Measurements from ENCODE around the gene ABHD11.
"Not testable (repeated sequence)": the region's sequence is repeated elsewhere in the genome, so short reads cannot be mapped to it uniquely, and the experiment has no call there.

Gene ABHD11

GRCh38 chr7:73718905-73719805 is 19.4 kb downstream of the ABHD11 start, which contains the start of gene STX1A:
Gene STX1A (minus strand): TSS chr7:73719669. CDS start chr7:73719631, 38 bp downstream.
- no peak for DNase-seq

DNA sequence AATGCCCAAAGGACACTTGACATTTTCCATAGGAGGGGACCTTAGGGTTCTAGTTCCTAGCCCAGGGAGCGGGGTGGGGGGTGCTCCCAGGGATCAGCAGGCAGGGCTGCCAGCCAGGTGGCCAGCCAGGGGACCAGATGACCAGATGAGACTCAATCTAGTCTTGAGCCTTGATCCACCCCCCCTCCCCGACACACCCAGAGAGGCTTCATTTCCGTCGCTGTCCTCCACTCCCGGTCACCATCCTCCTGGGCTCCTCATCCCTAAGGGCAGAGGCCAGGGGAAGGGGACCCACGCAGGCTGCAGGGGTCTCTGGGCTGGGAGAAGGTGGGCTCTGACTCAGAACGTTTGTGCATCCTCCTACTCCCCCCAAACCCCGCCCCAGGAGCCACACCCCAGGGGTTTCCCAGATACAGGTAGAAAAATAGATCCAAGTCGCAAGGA is 20.1 kb downstream of the ABHD11 start:
- no peak for DNase-seq

GRCh38 chr7:73717991-73718405 is 20.6 kb downstream of the ABHD11 start:
- no peak for DNase-seq

- no peak for DNase-seq
Observed at GRCh38 chr7:73717025-73717807, 21.4 kb downstream of the ABHD11 start.

GRCh38 chr7:73716318-73716890 is 22.2 kb downstream of the ABHD11 start:
- no peak for DNase-seq

- DNase-seq: no peak
Observed at GRCh38 chr7:73715648-73716317, 22.8 kb downstream of the ABHD11 start.

- DNase-seq: not testable (repeated sequence)
Observed at GRCh38 chr7:73713319-73713718, 25.3 kb downstream of the ABHD11 start.

GRCh38 chr7:73712773-73713172 is 25.8 kb downstream of the ABHD11 start:
- DNase-seq: no peak

- no peak for DNase-seq
Observed at GRCh38 chr7:73708961-73709549, 29.5 kb downstream of the ABHD11 start.

GRCh38 chr7:73707045-73707631 is 31.5 kb downstream of the ABHD11 start:
- peak; percentile 69 for DNase-seq

DNA sequence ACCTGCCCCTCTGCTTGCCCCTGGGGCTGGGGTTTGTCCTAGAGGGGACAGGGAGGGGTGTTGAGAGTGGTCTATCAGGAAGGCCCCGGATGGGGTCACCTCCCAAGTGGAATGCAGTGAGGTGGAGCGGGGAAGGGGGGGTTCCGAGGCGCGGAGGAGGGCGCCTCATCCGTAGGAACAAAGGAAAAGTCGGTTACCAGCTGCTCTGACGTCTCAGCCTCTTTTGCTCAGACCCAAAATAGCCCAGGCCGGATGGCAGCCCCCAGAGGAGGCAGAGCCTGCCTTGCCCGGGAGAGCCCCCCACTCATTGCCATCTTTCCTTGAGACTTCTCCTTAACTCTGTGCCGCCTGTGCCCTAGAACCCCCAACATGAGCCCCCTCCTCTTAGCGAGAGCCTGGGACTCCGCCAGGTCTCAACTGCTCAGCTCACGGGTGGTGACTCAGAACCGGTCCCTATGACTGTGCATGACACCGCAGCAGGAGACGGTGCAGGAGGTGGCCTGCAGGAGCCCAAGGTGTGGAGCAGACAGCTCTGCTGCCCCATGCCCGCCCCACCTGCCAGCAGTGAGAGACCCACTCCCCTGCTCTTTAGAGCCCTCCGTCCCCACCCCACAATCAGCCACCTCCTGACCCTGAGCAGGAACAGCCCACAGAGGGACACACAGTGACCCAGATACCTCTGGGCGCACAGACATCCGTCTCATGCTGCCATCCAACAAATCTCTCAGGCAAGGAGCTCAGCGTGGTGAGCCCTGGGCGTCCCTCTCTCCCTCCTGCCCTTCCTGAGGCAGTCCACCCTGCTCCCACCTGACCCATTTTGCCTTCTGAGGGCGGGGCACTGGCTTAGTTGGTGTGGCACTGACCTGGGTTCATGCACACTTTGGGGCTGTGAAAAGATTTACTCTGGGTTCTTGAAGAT is 32.2 kb downstream of the ABHD11 start:
- DNase-seq: no peak

- DNase-seq: no peak
Observed at GRCh38 chr7:73705551-73705920, 33.1 kb downstream of the ABHD11 start.

DNA sequence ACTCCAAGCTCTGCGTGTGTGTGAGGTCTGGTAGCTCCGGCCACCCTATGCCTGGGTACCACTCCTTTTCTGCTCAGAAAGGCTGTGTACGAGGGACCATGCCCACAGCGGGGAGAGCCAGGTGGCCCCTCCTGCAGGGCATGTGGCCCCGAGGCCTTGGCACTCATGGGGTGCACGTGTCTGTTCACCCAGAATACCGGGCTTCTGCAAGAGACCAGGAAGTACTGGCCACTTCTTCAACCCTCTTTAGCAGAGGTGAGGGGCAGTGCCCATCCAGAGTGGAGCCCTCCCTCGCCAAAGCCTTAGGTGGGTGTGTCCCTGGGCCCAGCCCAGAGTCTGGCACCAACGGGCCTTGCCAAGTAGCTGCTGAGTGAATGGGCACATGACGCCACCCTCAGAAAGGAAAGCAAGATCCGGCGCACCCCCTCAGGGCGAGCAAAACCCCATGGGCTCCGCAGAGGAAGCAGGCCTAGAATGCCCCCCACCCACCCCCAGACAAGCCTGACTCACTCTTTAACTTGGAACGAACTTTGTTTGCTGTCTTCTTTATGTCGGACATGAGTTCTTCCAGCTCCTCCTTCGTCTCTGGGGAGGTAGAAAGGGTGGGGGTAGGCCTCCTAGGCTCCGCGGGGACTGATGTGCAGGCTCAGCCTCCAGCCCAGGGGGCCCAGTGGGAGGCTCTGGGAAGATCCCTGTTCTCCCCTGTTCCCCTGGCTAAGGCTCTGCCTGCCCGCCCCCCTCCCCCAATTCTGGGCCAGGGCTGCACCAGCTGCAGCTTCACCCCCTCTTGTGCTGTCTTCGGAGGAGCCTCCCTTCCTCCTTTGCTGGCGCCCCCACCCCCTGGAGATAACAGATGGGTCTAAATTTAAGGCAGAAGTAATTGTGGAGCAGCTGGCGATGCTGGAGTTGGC is 33.7 kb downstream of the ABHD11 start:
- DNase-seq: no peak

DNA sequence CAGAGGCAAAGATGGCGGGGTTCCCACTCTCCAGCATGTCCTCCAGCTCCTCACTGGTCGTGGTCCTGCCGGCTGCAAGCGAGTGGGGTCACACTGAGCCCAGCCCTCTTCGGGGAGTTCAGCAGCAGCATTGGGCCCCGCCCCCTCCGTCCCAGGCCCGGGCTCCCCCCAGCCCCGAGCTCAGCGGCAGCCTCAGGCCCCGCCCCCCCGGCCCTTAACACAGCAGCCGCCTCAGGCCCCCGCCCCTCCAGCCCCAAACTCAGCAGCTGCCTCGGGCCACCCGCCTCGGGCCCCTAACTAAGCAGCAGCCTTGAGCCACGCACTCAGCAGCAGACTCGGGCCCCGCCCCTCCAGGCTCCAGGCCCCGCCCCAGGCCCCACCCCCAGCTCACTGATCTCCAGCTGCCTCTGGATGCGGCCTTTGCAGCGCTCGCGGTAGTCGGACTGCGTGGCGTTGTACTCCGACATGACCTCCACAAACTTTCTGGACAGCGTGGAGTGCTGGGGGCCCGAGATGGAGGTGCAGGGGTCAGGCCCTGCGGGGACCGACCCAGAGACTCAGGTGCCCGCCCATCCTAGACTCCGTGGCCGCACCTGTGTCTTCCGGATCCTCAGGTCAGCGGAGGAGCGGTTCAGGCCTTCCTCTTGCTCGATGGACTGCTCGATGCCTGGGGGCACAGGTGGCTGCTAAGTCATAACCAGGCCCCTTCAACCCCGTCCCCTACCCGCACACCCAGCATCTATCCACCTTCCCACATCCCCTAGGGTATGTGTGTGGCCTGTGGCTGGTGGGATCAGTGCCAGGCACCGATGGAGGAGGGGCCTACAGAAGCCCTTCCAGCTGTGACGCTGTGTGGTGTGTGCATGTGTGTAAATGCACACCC is 34.6 kb downstream of the ABHD11 start:
- DNase-seq: no peak

DNA sequence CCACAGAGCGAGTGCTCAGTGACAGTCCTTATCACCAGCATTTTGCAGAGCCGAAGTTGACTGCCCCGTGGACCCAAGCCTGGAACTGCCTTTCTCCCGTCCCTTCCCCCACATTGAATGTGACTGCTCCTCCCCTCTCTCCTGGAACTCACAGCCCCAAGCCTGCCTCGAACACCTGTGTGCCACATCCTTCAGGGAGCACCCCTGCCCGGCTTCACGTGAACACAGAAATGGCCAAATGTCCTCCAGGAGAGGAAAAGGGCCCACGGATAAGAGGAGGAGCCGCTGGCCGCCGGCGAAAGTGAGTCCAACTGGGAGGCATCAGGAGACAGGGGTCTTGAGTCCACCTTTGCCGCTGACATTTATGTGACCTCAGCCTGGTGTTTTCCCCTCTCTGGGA is 35.4 kb downstream of the ABHD11 start:
- no peak for DNase-seq

DNA sequence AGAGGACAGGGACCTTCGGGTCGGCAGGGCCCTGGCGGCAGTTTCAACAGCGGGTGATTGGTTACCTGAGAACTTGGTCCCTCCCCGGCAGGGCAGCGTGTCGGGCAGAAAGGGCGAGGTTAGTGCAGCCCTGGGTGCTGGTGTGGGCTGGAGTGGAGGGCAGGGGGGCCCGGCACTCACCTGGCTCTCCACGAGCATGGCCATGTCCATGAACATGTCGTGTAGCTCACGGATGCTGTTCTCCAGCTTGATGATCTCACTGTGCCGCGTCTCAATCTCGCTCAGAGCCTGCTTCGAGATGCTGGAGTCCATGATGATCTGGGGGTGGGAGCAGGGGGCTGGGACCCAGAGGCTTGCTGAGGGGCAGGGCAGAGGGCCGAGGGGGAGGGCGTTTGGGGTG is 35.9 kb downstream of the ABHD11 start:
- DNase-seq: no peak

DNA sequence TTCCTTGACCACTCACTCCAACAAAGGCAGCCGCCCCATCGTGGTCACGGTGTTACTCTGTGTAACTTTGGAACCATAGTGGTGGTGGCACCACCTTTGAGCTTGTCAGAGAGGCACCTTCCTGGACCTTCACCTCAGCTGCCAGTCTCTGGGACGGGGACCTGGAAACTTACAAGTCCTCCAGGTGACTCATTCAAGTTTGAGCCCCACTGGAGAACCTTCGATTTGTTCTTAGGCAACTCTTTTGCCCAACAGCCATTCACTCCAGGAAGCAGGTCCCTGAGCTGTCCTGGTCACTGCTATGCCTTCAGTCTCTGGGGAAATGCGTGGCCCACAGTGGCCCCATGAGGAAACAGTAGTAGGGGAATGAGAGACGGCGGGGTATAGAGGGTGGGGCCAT is 36.4 kb downstream of the ABHD11 start:
- no peak for DNase-seq

- DNase-seq: no peak
Observed at GRCh38 chr7:73701357-73701995, 37.1 kb downstream of the ABHD11 start.

Data from NCI-H2081 treated with DMSO at 0.1 percent for 48 hours (cell line).